WTC11 (cell line): ENCODE results near the gene WWOX. TPM values are rescaled to one million over a fixed set of nuclear protein-coding genes. Genes with fewer than 3 reads are reported as not detected.

ENCODE experiments used
- ATAC-seq: fragments of 200-7000 bp; cut with Tn5 transposase; 2 replicates; pipeline ENCODE4 v1.10.0; 2021; ENCODE audit warnings: mild to moderate bottlenecking, moderate library complexity
- CTCF ChIA-PET: fragments of 300-600 bp; sonication (Branson Sonifier 250); formaldehyde crosslinking; loops from one replicate; lab custom pipeline; 2021; ENCODE audit warnings: antibody characterized with exemption; lab: Charles Lee
- POLR2A ChIA-PET: fragments of 350-600 bp; sonication (Branson Sonifier 250); formaldehyde crosslinking; loops from one replicate; lab custom pipeline; 2021; ENCODE audit warnings: antibody characterized with exemption; lab: Charles Lee
- DNase-seq: peaks from one replicate; pipeline ENCODE4 v3.0.0; 2021; ENCODE audit warnings: low spot score
- H3K27ac Mint-ChIP-seq: 2 replicates; pipeline ENCODE4 v1.8.0; 2021; ENCODE audit warnings: mixed read lengths
- H3K27me3 Mint-ChIP-seq: 2 replicates; pipeline ENCODE4 v1.8.0; 2021; ENCODE audit warnings: low read depth, mild to moderate bottlenecking, moderate library complexity, mixed read lengths
- H3K36me3 Mint-ChIP-seq: 2 replicates; pipeline ENCODE4 v1.8.0; 2021; ENCODE audit warnings: mixed read lengths
- H3K4me1 Mint-ChIP-seq: 2 replicates; pipeline ENCODE4 v1.8.0; 2022; ENCODE audit warnings: mixed read lengths
- H3K4me3 Mint-ChIP-seq: 2 replicates; pipeline ENCODE4 v1.8.0; 2021; ENCODE audit warnings: mild to moderate bottlenecking, moderate library complexity, mixed read lengths
- H3K9me3 Mint-ChIP-seq: 2 replicates; pipeline ENCODE4 v1.8.0; 2021; ENCODE audit warnings: mixed read lengths
- ATF1 ChIP-seq: sonication (generic); formaldehyde crosslinking; IDR thresholded peaks from 2 replicates; pipeline ENCODE4 v1.8.1; 2023; ENCODE audit warnings: mild to moderate bottlenecking, moderate library complexity, missing genetic modification reagents
- CBFB ChIP-seq: sonication (generic); formaldehyde crosslinking; IDR thresholded peaks from 2 replicates; pipeline ENCODE4 v1.8.1; 2022; ENCODE audit warnings: mild to moderate bottlenecking, low read depth, missing genetic modification reagents
- CREB1 ChIP-seq: sonication (generic); formaldehyde crosslinking; IDR thresholded peaks from 2 replicates; pipeline ENCODE4 v1.8.0; 2023; ENCODE audit warnings: mild to moderate bottlenecking, missing genetic modification reagents
- ETV6 ChIP-seq: sonication (generic); formaldehyde crosslinking; IDR thresholded peaks from 2 replicates; pipeline ENCODE4 v1.8.1; 2022; ENCODE audit warnings: mild to moderate bottlenecking, missing genetic modification reagents
- OVOL2 ChIP-seq: fragments of 250-450 bp; sonication (Bioruptor Pico); IDR thresholded peaks from 2 replicates; pipeline ENCODE4 v1.9.0; 2021; ENCODE audit warnings: mild to moderate bottlenecking, borderline replicate concordance
- TCF7 ChIP-seq: sonication (generic); formaldehyde crosslinking; IDR thresholded peaks from 2 replicates; pipeline ENCODE4 v1.8.0; 2022; ENCODE audit warnings: mild to moderate bottlenecking, low read depth, missing genetic modification reagents, moderate library complexity
- TEAD4 ChIP-seq: sonication (generic); formaldehyde crosslinking; IDR thresholded peaks from 2 replicates; pipeline ENCODE4 v1.8.0; 2022; ENCODE audit warnings: mild to moderate bottlenecking, missing genetic modification reagents
- ZBTB21 ChIP-seq: sonication (generic); formaldehyde crosslinking; IDR thresholded peaks from 2 replicates; pipeline ENCODE4 v1.8.1; 2023; ENCODE audit warnings: mild to moderate bottlenecking, missing genetic modification reagents, borderline replicate concordance
- ZNF219 ChIP-seq: sonication (generic); formaldehyde crosslinking; IDR thresholded peaks from 2 replicates; pipeline ENCODE4 v1.8.0; 2023; ENCODE audit warnings: missing genetic modification reagents, mild to moderate bottlenecking, borderline replicate concordance
- ZNF416 ChIP-seq: fragments of 250-450 bp; sonication (Bioruptor Pico); IDR thresholded peaks from 2 replicates; pipeline ENCODE4 v1.9.0; 2021; ENCODE audit warnings: mild to moderate bottlenecking, inconsistent platforms
- ZNF423 ChIP-seq: fragments of 250-450 bp; sonication (Bioruptor Pico); IDR thresholded peaks from 2 replicates; pipeline ENCODE4 v2.1.2; 2022; ENCODE audit warnings: mild to moderate bottlenecking, moderate library complexity
- ZNF671 ChIP-seq: fragments of 250-450 bp; sonication (Bioruptor Pico); IDR thresholded peaks from 2 replicates; pipeline ENCODE4 v1.8.0; 2021; ENCODE audit warnings: mild to moderate bottlenecking
- total RNA-seq: library from RNA; stranded (reverse); gene quantifications from 3 replicates; pipeline ENCODE4 v1.2.3, GENCODE V29; 2021
- TF ChIP-seq, protein P1 (sequence below): sonication (generic); formaldehyde crosslinking; IDR thresholded peaks from 2 replicates; pipeline ENCODE4 v1.8.0; 2022; ENCODE audit warnings: missing genetic modification reagents
- TF ChIP-seq, protein P2 (sequence below): sonication (generic); formaldehyde crosslinking; IDR thresholded peaks from 2 replicates; pipeline ENCODE4 v1.8.1; 2022; ENCODE audit warnings: low read depth, mild to moderate bottlenecking, moderate library complexity, missing genetic modification reagents, borderline replicate concordance
- TF ChIP-seq, protein P3 (sequence below): sonication (generic); formaldehyde crosslinking; IDR thresholded peaks from 2 replicates; pipeline ENCODE4 v1.8.1; 2022; ENCODE audit warnings: mild to moderate bottlenecking, missing genetic modification reagents, moderate library complexity, borderline replicate concordance
- TF ChIP-seq, protein P4 (sequence below): fragments of 250-450 bp; sonication (Bioruptor Pico); IDR thresholded peaks from 2 replicates; pipeline ENCODE4 v2.1.2; 2022; ENCODE audit warnings: mild to moderate bottlenecking, moderate library complexity
- TF ChIP-seq, protein P5 (sequence below): sonication (generic); formaldehyde crosslinking; IDR thresholded peaks from 2 replicates; pipeline ENCODE4 v1.8.0; 2023; ENCODE audit warnings: missing genetic modification reagents

The WWOX gene
- total RNA-seq, 1 experiment from 2014 or later: 15.7 TPM

DNA sequence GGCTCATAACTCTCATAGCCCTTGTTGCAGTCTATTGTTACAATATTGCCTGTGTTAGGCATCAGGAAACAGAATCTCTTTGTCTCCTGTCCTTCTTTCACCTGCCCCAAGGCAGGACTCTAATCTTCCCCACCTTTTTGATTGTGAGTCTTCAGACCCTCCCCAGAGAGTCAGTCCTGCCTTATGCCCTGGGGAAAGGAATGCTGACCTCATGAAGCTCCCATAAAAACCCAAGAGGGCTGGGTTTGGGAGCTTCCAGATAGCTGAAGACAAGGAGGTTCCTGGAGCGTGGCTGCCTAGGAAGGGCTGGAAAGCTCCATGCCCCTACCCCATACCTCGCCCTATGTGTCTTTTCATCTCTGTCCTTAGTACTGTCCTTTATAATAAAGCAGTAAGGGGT, 688.8 kb downstream of the WWOX start:
- CTCF ChIA-PET: interaction anchor here (1.1 kb wide), 1 partner anchor 18 kb away, joined by 4 read pairs; no protein-coding TSS in a partner anchor
- no peaks in the 10 kb centered on the region for H3K27me3 Mint-ChIP-seq
- POLR2A ChIA-PET: no interaction called here
- no peak overlapping the region for H3K4me3 Mint-ChIP-seq
- H3K36me3 Mint-ChIP-seq: no peaks in the 10 kb centered on the region
- no peaks in the 10 kb centered on the region for H3K4me1 Mint-ChIP-seq
- TF ChIP-seq ETV6 (CRISPR knock-in tag) (no peak), ZNF416 (CRISPR knock-in tag) (no peak), ZNF671 (CRISPR knock-in tag) (no peak), OVOL2 (CRISPR knock-in tag) (no peak), ZBTB21 (CRISPR knock-in tag) (no peak)
- TF ChIP-seq, protein P1, sequence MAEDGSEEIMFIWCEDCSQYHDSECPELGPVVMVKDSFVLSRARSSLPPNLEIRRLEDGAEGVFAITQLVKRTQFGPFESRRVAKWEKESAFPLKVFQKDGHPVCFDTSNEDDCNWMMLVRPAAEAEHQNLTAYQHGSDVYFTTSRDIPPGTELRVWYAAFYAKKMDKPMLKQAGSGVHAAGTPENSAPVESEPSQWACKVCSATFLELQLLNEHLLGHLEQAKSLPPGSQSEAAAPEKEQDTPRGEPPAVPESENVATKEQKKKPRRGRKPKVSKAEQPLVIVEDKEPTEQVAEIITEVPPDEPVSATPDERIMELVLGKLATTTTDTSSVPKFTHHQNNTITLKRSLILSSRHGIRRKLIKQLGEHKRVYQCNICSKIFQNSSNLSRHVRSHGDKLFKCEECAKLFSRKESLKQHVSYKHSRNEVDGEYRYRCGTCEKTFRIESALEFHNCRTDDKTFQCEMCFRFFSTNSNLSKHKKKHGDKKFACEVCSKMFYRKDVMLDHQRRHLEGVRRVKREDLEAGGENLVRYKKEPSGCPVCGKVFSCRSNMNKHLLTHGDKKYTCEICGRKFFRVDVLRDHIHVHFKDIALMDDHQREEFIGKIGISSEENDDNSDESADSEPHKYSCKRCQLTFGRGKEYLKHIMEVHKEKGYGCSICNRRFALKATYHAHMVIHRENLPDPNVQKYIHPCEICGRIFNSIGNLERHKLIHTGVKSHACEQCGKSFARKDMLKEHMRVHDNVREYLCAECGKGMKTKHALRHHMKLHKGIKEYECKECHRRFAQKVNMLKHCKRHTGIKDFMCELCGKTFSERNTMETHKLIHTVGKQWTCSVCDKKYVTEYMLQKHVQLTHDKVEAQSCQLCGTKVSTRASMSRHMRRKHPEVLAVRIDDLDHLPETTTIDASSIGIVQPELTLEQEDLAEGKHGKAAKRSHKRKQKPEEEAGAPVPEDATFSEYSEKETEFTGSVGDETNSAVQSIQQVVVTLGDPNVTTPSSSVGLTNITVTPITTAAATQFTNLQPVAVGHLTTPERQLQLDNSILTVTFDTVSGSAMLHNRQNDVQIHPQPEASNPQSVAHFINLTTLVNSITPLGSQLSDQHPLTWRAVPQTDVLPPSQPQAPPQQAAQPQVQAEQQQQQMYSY (CRISPR knock-in tag): no peak
- TF ChIP-seq, protein P2, sequence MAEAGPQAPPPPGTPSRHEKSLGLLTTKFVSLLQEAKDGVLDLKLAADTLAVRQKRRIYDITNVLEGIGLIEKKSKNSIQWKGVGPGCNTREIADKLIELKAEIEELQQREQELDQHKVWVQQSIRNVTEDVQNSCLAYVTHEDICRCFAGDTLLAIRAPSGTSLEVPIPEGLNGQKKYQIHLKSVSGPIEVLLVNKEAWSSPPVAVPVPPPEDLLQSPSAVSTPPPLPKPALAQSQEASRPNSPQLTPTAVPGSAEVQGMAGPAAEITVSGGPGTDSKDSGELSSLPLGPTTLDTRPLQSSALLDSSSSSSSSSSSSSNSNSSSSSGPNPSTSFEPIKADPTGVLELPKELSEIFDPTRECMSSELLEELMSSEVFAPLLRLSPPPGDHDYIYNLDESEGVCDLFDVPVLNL (CRISPR knock-in tag): no peak
- DNase-seq (no peak), ATAC-seq (no peak)
- H3K27ac Mint-ChIP-seq: no peak overlapping the region
- H3K9me3 Mint-ChIP-seq: no peaks in the 10 kb centered on the region

DNA sequence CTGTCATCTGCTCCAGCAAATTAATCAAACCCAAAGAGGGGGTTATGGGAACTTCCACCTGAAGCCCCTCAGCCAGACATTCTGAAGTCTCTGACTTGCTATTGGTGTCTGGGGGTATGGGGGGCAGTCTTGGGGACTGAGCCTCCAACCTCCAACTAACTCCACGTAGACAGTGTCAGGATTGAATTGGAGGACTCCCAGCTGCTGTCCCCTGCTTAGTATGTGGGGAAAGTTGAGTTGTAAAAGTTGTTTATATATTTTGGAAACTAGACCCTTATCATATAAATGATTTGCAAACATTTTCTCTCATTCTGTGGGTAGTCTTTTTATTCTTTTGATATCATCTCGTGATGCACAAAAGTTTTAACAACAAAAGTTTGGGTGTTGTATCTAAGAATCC, 689.2 kb downstream of the WWOX start:
- no peaks in the 10 kb centered on the region for H3K9me3 Mint-ChIP-seq
- no peak overlapping the region for H3K27ac Mint-ChIP-seq
- H3K4me3 Mint-ChIP-seq: no peak overlapping the region
- CTCF ChIA-PET: interaction anchor here (1.1 kb wide), 1 partner anchor 19 kb away, joined by 4 read pairs; no protein-coding TSS in a partner anchor
- no peak for TF ChIP-seq CREB1 (CRISPR knock-in tag)
- TF ChIP-seq ZNF219: no peak
- TF ChIP-seq ZNF671 (CRISPR knock-in tag): no peak
- H3K4me1 Mint-ChIP-seq: no peaks in the 10 kb centered on the region
- ATAC-seq (no peak), DNase-seq (no peak)
- H3K36me3 Mint-ChIP-seq: no peaks in the 10 kb centered on the region
- POLR2A ChIA-PET: no interaction called here
- no peaks in the 10 kb centered on the region for H3K27me3 Mint-ChIP-seq

DNA sequence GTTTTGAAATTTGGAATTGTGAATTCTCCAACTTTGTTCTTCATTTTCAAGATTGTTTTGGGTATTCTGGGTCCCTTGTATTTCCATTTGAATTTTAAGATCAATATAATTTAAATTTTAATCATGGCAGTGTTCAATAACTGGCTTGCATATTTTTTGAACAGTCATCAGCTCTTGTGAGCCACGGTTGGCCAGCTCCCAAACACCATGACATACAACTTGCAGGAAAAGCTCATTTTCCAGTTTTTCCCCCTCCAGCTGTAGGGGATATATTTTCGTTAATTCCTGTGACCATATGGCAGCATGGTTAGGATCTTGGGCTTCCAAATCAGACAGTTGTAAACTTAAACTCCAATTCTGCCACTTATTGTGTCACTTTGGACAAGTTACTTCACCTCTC, 690.1 kb downstream of the WWOX start:
- H3K36me3 Mint-ChIP-seq: no peaks in the 10 kb centered on the region
- ChIA-PET POLR2A (no interaction called here), CTCF (no interaction called here)

More for the DNA sequence above, 690.1 kb downstream of the WWOX start:
- ATAC-seq (no peak), DNase-seq (no peak)
- TF ChIP-seq, protein P3, sequence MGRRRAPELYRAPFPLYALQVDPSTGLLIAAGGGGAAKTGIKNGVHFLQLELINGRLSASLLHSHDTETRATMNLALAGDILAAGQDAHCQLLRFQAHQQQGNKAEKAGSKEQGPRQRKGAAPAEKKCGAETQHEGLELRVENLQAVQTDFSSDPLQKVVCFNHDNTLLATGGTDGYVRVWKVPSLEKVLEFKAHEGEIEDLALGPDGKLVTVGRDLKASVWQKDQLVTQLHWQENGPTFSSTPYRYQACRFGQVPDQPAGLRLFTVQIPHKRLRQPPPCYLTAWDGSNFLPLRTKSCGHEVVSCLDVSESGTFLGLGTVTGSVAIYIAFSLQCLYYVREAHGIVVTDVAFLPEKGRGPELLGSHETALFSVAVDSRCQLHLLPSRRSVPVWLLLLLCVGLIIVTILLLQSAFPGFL (CRISPR knock-in tag): no peak
- TF ChIP-seq, protein P4, sequence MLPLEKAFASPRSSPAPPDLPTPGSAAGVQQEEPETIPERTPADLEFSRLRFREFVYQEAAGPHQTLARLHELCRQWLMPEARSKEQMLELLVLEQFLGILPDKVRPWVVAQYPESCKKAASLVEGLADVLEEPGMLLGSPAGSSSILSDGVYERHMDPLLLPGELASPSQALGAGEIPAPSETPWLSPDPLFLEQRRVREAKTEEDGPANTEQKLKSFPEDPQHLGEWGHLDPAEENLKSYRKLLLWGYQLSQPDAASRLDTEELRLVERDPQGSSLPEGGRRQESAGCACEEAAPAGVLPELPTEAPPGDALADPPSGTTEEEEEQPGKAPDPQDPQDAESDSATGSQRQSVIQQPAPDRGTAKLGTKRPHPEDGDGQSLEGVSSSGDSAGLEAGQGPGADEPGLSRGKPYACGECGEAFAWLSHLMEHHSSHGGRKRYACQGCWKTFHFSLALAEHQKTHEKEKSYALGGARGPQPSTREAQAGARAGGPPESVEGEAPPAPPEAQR (CRISPR knock-in tag): no peak
- TF ChIP-seq, protein P5, sequence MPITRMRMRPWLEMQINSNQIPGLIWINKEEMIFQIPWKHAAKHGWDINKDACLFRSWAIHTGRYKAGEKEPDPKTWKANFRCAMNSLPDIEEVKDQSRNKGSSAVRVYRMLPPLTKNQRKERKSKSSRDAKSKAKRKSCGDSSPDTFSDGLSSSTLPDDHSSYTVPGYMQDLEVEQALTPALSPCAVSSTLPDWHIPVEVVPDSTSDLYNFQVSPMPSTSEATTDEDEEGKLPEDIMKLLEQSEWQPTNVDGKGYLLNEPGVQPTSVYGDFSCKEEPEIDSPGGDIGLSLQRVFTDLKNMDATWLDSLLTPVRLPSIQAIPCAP (CRISPR knock-in tag): no peak
- TF ChIP-seq ATF1 (CRISPR knock-in tag) (no peak), TEAD4 (CRISPR knock-in tag) (no peak), CBFB (CRISPR knock-in tag) (no peak), ZNF423 (CRISPR knock-in tag) (no peak), CREB1 (CRISPR knock-in tag) (no peak), TCF7 (CRISPR knock-in tag) (no peak)
- H3K27ac Mint-ChIP-seq: no peak overlapping the region
- H3K9me3 Mint-ChIP-seq: no peaks in the 10 kb centered on the region
- H3K27me3 Mint-ChIP-seq: peaks cover 6% of the 10 kb centered on the region; the same call in 1 of the 2 replicates
- no peaks in the 10 kb centered on the region for H3K4me1 Mint-ChIP-seq
- H3K4me3 Mint-ChIP-seq: no peak overlapping the region
